NCI-H2029 (cell line): ENCODE measurements around the gene IL10.
"Not testable (repeated sequence)": the region's sequence is repeated elsewhere in the genome, so short reads cannot be mapped to it uniquely, and the experiment has no call there.

Experiments
- DNase-seq: peaks from one replicate; lab custom pipeline; 2025; lab: John Stamatoyannopoulos, UW

Gene IL10

GRCh38 chr1:206765771-206766170, 6.5 kb downstream of the IL10 start:
- not testable (repeated sequence) for DNase-seq

- not testable (repeated sequence) for DNase-seq
Measured at GRCh38 chr1:206762741-206763364, 9.4 kb downstream of the IL10 start.

- no peak for DNase-seq
Measured at GRCh38 chr1:206761159-206761768, 11.0 kb downstream of the IL10 start.

GRCh38 chr1:206760590-206760989, 11.7 kb downstream of the IL10 start:
- no peak for DNase-seq

DNA sequence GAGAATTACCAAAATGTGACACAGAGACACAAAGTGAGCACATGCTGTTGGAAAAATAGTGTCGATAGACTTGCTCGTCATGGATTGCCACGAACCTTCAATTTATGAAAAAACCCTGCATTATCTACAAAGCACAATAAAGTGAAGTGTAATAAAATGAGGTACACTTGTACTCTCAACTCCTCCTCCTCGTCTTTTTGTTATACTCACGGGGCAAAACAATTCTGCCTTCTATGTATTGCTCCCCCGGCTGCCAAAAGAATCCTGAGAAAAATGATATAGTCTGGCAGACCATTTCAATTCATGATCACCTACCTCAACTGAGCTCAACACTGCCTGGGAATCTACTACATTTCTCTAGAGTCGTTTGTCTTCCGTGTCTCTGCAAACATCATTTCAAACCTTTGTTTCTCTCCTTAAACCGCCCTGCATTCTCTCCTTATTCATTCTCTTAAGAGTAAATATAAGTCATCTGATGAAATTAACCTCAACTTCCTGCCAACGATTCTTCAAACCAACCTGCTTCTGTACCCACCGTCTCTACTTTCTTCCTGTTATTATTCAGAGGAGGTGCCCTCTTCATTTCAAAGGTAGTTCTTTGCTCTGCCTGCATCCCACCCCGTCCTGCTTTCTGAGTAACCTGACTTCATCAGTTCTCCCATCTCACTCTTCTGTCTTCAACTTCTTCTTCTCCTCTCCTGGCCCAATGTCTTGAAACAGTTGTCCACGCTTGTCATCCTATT, 14.6 kb downstream of the IL10 start:
- no peak for DNase-seq

DNA sequence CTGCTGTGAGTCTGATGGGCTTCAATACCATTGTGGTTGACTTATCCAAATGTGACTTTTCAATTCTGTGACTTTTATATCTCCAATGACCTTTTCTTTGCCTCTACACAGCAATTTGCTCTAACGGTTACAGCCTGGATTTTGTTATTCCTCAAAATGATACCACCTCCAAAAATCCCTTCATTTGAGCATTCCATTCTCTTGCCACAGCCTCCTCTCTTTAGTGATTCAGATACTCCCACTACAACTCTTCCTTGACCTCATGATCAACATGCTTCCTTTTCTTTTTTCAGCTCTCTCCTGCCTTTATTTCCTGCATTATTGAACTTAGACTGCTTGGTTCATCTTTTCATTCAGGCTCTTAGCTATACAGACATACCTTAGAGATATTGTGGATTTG, 18.3 kb downstream of the IL10 start:
- no peak for DNase-seq

DNA sequence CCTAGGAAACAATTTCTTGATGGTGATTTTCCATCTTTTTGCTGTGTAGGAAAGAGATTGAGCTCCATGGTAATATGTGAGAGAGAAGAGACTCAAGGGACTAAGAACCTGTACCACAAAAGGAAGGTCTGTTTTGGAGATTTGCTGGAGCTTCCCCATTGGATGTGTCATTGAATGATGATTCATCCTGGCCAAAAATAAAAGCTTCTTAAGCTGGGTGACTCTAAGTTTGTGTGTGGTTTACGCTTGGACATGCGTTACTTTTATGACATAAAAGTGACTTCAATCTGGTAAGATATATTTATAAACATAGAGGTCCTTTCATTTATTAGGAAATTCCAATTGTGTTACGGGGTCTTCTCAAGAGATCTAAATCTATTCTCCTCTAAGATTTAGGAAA, 19.2 kb downstream of the IL10 start:
- DNase-seq = no peak

DNA sequence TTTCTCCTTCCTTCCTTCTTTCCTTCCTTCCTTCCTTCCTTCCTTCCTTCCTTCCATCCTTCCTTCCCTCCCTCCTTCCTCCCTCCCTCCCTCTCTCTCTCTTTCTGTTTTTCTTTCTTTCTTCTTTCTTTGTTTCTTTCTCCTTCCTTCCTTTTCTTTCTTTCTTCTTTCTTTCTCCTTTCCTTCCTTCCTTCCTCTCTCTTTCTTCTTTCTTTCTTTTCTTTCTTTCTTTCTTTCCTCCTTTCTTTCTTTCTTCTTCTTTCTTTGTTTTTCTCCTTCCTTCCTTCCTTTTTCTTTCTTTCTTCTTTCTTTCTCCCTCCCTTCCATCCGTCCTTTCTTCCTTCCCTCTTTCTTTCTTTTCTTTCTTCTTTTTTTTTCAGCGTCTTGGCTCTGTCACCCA, 19.8 kb downstream of the IL10 start:
- DNase-seq = no peak

DNA sequence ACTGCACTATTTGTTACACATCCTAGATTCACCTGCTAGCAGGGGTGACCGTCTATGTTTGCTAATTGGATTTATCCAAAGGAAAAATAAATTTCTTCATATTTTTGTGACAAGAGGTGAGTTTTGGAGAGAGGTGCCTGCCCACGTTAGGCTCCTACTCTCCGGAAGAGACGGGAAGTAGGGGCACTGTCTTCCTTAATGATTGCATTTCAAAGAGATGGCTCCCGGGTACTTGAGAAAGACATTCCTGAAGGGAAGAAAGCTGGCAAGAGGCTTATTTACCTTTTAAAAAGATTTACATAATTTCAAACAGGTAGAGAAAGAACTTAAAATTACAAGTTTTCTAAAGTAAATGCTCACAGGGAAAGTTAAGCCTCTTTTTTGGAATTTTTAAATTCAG, 20.4 kb downstream of the IL10 start:
- no peak for DNase-seq

GRCh38 chr1:206748348-206749030, 23.8 kb downstream of the IL10 start:
- DNase-seq = no peak

- no peak for DNase-seq
Measured at GRCh38 chr1:206745301-206745700, 27.0 kb downstream of the IL10 start.

GRCh38 chr1:206744683-206745082, 27.6 kb downstream of the IL10 start:
- no peak for DNase-seq

DNA sequence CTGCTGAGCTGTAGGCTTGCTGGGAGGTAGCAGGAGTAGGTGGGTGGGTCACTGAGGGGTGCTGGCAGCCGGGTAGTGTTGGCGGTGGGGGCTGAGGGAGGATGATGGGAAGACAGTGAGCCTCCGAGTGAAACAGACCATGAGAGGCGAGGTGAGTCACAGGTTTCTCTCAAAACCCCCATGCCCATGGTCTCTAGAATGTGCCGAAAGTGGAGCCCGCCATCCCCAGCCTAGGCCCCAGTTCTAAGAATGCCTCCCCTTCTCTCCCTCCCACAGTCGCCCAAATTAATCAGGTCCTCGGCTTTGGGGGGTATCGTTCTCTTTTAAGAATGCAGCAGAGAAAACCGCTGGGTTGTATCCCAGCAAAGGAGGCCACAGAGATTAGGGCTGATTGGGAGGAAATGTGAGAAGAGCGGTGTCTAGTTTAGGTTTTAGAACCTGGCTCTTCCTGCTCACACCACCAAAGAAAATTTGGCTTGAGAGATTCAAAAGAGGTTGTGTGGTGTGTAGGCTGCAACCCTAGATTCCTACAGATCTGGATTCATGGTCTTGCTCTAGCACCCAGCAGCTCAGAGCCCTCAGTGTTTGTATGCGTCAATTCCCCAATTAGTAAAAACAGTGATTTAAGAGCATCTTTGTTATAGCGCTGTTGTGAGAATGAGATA, 29.4 kb downstream of the IL10 start:
- no peak for DNase-seq

DNA sequence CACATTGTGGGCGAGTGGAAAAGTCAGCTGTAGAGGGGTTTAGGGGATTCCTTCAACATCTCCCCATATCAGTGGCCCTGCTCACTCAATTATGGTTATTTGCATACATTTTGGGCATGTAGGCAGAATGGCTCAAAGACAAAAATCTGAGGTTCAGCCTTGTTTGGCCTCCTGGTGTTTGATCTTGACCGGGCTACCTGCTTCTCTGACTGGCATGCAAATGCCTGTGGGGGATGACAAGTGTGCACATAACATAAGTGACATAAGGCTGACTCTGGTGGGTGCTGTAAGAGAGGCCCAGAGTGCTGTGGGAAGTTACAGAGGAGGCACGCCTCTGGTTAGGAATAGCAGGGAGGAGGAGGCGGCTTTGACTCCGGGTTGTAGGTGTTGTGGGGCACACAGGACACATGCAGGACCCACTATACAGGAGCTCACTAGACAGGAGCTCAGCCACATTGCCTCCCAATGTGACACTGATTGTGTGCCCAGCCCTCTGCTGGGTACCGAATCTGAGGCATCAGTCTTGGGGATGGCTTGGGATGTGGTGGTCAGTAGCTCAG, 31.1 kb downstream of the IL10 start:
- no peak for DNase-seq

- DNase-seq = no peak
Measured at GRCh38 chr1:206739411-206740076, 32.8 kb downstream of the IL10 start.

DNA sequence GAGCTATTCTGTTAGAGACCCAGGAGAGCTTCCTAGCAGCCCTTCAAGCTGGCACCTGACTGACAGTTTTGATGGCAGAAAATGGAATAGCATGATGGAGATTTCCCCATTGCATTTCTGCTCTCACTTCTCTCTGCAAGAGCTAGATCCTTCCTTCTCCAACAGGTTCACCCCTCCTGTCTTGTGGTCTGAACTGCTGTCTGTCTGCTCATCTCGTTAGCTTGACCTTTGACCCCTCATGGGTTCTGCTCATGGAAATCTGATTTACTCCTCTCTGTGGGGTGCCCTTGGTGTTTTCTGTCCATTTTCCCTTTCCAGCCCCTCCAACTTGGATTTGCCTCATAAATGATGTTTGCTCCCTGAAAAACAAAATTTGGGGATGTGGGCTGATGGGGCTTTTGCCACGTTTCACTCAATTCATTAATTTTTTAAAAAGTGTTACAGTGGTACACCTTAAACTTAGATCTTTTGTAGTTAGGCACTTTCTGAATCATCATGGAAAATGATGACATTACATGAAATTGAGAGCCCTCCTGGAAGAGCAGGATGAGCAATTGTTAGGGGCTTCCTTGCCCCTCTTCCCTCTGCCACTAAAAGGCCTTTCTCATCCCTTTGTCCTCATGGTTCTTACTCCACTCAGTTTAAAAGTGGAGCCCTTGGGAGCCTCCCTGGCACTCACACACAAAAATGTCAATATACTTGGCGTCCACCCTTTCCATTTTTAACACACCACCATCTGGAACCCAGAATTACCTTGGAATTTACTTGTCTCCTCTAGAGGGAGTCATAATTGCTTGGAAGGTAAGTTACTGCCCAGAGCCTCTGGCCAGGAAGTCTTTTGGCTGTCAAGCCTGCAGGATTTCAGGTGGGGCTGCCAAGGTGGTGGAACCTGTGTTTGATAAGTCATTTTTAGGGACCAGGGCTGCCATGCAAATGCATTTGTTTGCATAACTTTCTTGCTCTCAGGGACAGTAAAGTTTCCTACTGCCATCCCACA, 33.6 kb downstream of the IL10 start:
- no peak for DNase-seq

- DNase-seq = no peak
Measured at GRCh38 chr1:206737729-206738201, 34.5 kb downstream of the IL10 start.

DNA sequence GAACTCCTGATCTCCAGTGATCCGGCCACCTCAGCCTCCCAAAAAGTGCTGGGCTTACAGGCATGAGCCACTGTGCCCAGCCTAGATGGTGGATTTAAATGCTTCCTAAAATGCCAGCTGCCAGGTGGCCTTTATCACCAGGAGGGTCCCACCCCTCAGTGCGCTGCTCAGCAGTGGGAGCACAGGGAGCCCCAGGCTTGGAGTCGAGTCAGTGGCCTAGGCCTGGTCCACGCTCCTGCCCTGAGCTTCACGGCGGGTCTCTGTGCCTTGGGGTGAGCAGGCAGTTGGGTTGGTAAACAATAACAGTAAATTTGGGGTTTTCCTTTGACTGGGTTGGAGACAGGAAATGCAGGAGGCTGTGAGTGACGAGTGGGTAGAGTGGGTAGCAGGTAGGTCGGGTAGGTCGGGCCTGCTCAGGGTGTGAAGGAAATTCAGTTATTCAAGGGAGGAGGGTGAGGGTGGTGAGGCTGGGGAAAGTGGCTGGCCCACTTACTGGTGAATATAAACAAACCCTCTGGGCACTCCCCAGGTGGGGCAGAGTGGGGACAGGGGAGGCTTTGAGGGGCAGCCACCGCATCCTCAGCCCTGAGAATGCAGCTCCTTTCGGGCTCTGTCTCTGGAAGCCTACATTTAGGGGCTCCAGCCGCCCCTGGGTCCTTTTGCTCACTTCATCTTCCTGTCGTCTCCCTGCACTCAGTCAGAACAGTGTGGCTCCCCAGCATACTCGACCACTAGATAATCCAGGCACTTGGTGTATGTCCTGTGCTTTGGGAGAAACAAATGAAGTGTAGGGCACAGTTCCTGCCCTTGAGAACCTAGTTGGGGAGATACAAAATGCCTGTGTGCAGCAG, 35.2 kb downstream of the IL10 start:
- no peak for DNase-seq

GRCh38 chr1:206735553-206736031, 36.7 kb downstream of the IL10 start:
- no peak for DNase-seq
